Tibial artery (tissue), 4 donors: ENCODE data around the gene PDGFRA.

Experiments
- DNase-seq, 2 donors: peaks; one replicate each; pipeline ENCODE4 v3.0.0-alpha.2; 2019
- H3K27ac ChIP-seq, 2 donors: fragments of 200-600 bp; sonication (generic) in 1 of 2; 1 replicate in 1 of 2; 2 replicates in 1 of 2; pipeline ENCODE4 v1.5.1; 2018 to 2019; ENCODE audit warnings: mild to moderate bottlenecking in 1 of 2
- H3K27me3 ChIP-seq, 2 donors: fragments of 200-600 bp; sonication (generic) in 1 of 2; one replicate each; pipeline versions ENCODE4 v1.5.1 to v1.6.0; 2016 to 2019
- H3K36me3 ChIP-seq, 3 donors: fragments of 200-600 bp; sonication (generic) in 2 of 3; one replicate each; pipeline ENCODE4 v1.5.1; 2016 to 2019; ENCODE audit warnings: mild to moderate bottlenecking in 2 of 3
- H3K4me1 ChIP-seq, 4 donors: fragments of 200-600 bp; sonication (generic) in 2 of 4; 1 replicate in 3 of 4; 2 replicates in 1 of 4; pipeline ENCODE4 v1.5.1; 2016 to 2019
- H3K4me3 ChIP-seq, 2 donors: fragments of 200-600 bp; sonication (generic) in 1 of 2; 1 replicate in 1 of 2; 2 replicates in 1 of 2; pipeline ENCODE4 v1.5.1; 2018 to 2019; ENCODE audit warnings: mild to moderate bottlenecking in 2 of 2
- H3K9me3 ChIP-seq, 3 donors: fragments of 200-600 bp; sonication (generic) in 1 of 3; one replicate each; pipeline ENCODE4 v1.5.1; 2016 to 2019
- CTCF ChIP-seq, 2 experiments: fragments of 200-600 bp in 1 of 2; fragments of 450-650 bp in 1 of 2; IDR thresholded peaks; one replicate each; pipeline ENCODE4 v1.5.1; 2017 to 2019; ENCODE audit warnings: antibody characterized with exemption in 2 of 2, mild to moderate bottlenecking in 1 of 2, moderate library complexity in 1 of 2
- intact Hi-C: fragments of 100-400 bp; cut with DNase I; formaldehyde crosslinking; loops from one replicate; pipeline ENCODE4 v1.15.0; 2023; ENCODE audit warnings: low total_unique reads

PDGFRA gene

GRCh38 chr4:54289316-54289715 lies 60.2 kb downstream of the PDGFRA start:
- Histone ChIP-seq H3K9me3 (peaks cover 0 to 1% (median 0%) of the 10 kb centered on the region in 3 donors), H3K27me3 (no peaks in the 10 kb centered on the region), H3K36me3 (peaks cover 0 to 74% (median 30%) of the 10 kb centered on the region in 3 donors), H3K4me1 (no peaks in the 10 kb centered on the region), H3K4me3 (no peak overlapping the region), H3K27ac (no peak overlapping the region)
- DNase-seq, result no peak
- intact Hi-C loops, result no loop called here
- no peak for TF ChIP-seq CTCF (IDR thresholded peaks at IDR 0.05)

DNA sequence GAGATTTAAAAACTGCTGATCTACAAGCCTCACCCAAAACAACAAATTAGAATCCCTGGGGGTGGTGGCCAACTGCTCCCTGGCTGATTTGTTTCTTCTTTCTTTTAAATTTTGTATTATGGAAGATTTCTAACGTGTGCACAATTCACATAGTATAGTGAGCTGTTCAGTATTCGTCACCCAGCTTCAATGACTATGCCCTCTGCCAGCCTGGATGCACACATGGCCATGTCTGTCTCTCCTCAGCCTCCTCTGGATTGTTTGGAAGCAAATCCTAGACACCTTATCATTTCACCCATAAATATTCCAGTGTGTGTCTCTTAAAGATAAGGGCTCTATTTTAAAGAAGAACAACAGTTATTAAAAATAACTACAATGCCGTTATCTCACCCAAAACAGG lies 61.9 kb downstream of the PDGFRA start:
- H3K9me3 ChIP-seq, result no peaks in the 10 kb centered on the region
- no peak overlapping the region for H3K4me3 ChIP-seq
- H3K27ac ChIP-seq, result no peak overlapping the region
- no peak for DNase-seq
- H3K36me3 ChIP-seq, result peaks cover 0 to 77% (median 23%) of the 10 kb centered on the region in 3 donors
- intact Hi-C loops, result no loop called here
- no peaks in the 10 kb centered on the region for H3K27me3 ChIP-seq
- no peak for TF ChIP-seq CTCF (IDR thresholded peaks at IDR 0.05)
- H3K4me1 ChIP-seq, result peaks cover 0 to 6% (median 2%) of the 10 kb centered on the region in 4 donors

DNA sequence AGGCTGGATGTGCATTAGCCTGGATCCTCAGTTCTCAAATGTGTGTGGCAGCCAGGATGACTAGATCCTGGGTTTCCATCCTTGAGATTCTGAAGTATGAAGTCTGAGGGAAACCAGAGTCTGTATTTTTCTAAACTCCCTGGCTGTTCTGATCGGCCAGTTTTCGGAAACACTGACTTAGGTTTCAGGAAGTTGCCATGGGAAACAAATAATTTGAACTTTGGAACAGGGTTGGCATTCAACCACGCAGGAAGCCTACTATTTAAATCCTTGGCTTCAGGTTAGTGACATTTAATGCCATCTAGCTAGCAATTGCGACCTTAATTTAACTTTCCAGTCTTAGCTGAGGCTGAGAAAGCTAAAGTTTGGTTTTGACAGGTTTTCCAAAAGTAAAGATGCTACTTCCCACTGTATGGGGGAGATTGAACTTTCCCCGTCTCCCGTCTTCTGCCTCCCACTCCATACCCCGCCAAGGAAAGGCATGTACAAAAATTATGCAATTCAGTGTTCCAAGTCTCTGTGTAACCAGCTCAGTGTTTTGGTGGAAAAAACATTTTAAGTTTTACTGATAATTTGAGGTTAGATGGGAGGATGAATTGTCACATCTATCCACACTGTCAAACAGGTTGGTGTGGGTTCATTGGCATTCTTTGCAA lies 67.6 kb downstream of the PDGFRA start:
- Histone ChIP-seq H3K9me3 (peaks cover 0 to 5% (median 0%) of the 10 kb centered on the region in 3 donors), H3K4me3 (no peak overlapping the region), H3K27me3 (no peaks in the 10 kb centered on the region), H3K27ac (peak overlapping the region; percentile 44 to 58), H3K4me1 (peaks cover 0 to 25% (median 7%) of the 10 kb centered on the region in 4 donors), H3K36me3 (peaks cover 0 to 23% (median 0%) of the 10 kb centered on the region in 3 donors)
- no peak for TF ChIP-seq CTCF (IDR thresholded peaks at IDR 0.05)
- DNase-seq, result no peak
- intact Hi-C loops, result no loop called here

DNA sequence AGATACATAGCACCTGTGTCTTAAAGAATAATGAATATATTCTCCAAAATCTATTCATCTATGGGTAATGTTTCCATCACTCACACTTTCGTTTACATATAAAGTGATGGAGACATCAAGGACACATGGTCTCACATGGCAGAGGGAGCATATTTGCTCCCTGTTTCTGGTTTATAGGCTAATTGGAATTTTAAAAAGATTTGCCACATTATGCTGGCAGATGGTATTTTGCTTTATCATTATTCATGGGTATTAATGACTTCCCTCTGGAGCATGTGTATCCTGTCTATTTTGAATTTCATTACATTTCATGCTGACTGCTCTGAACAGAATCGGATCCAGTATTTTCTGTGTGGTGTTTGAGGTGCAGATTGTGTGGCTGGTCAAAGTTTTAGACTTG lies 79.0 kb downstream of the PDGFRA start:
- H3K4me1 ChIP-seq, result no peaks in the 10 kb centered on the region
- intact Hi-C loops, result no loop called here

GRCh38 chr4:54315561-54316538 lies 86.8 kb downstream of the PDGFRA start:
- no peak overlapping the region for H3K4me3 ChIP-seq
- no peak for TF ChIP-seq CTCF (IDR thresholded peaks at IDR 0.05)
- H3K4me1 ChIP-seq, result no peaks in the 10 kb centered on the region
- H3K36me3 ChIP-seq, result no peaks in the 10 kb centered on the region
- intact Hi-C loops, result no loop called here
- no peak overlapping the region for H3K27ac ChIP-seq
- no peaks in the 10 kb centered on the region for H3K27me3 ChIP-seq
- no peaks in the 10 kb centered on the region for H3K9me3 ChIP-seq
- DNase-seq, result no peak

More for the DNA sequence above, 79.0 kb downstream of the PDGFRA start:
- no peaks in the 10 kb centered on the region for H3K27me3 ChIP-seq
- no peak for DNase-seq
- no peaks in the 10 kb centered on the region for H3K36me3 ChIP-seq
- no peak for TF ChIP-seq CTCF (IDR thresholded peaks at IDR 0.05)
- peaks cover 0 to 5% (median 0%) of the 10 kb centered on the region in 3 donors for H3K9me3 ChIP-seq
- no peak overlapping the region for H3K4me3 ChIP-seq
- H3K27ac ChIP-seq, result no peak overlapping the region
